ENCODE results near the gene GJC1. TPM values are rescaled to one million over a fixed set of nuclear protein-coding genes. Genes with fewer than 3 reads are reported as not detected.

The GJC1 gene
- total and polyA plus RNA-seq, 2 of the 8 experiments (the other 6 are each of a cell fraction or from before 2014, with no cell fraction given), result 29.1 to 154 TPM

DNA sequence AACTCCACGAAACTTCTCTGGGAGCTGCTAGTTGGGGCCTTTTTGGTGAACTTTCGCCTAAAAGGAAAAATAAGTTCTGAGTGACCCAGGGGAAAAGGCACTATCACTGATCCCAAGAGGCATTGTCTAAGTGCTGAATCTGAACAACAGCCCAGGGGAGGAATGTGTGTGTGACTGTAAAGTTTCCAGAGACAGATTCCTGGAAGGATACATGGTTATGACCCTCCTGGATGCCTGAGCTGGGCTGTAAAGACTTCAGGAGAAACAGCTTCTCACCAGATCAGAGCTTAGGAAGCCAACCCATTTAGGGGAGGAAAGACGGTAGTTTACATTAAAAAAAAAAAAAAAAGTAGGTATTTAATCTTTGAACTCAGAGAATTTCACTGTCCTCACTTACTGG, 37.8 kb upstream of the GJC1 start (continued):
- TF ChIP-seq, protein P1, sequence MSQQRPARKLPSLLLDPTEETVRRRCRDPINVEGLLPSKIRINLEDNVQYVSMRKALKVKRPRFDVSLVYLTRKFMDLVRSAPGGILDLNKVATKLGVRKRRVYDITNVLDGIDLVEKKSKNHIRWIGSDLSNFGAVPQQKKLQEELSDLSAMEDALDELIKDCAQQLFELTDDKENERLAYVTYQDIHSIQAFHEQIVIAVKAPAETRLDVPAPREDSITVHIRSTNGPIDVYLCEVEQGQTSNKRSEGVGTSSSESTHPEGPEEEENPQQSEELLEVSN (IDR thresholded peaks at IDR 0.05), result no peak
- TF ChIP-seq, protein P2, sequence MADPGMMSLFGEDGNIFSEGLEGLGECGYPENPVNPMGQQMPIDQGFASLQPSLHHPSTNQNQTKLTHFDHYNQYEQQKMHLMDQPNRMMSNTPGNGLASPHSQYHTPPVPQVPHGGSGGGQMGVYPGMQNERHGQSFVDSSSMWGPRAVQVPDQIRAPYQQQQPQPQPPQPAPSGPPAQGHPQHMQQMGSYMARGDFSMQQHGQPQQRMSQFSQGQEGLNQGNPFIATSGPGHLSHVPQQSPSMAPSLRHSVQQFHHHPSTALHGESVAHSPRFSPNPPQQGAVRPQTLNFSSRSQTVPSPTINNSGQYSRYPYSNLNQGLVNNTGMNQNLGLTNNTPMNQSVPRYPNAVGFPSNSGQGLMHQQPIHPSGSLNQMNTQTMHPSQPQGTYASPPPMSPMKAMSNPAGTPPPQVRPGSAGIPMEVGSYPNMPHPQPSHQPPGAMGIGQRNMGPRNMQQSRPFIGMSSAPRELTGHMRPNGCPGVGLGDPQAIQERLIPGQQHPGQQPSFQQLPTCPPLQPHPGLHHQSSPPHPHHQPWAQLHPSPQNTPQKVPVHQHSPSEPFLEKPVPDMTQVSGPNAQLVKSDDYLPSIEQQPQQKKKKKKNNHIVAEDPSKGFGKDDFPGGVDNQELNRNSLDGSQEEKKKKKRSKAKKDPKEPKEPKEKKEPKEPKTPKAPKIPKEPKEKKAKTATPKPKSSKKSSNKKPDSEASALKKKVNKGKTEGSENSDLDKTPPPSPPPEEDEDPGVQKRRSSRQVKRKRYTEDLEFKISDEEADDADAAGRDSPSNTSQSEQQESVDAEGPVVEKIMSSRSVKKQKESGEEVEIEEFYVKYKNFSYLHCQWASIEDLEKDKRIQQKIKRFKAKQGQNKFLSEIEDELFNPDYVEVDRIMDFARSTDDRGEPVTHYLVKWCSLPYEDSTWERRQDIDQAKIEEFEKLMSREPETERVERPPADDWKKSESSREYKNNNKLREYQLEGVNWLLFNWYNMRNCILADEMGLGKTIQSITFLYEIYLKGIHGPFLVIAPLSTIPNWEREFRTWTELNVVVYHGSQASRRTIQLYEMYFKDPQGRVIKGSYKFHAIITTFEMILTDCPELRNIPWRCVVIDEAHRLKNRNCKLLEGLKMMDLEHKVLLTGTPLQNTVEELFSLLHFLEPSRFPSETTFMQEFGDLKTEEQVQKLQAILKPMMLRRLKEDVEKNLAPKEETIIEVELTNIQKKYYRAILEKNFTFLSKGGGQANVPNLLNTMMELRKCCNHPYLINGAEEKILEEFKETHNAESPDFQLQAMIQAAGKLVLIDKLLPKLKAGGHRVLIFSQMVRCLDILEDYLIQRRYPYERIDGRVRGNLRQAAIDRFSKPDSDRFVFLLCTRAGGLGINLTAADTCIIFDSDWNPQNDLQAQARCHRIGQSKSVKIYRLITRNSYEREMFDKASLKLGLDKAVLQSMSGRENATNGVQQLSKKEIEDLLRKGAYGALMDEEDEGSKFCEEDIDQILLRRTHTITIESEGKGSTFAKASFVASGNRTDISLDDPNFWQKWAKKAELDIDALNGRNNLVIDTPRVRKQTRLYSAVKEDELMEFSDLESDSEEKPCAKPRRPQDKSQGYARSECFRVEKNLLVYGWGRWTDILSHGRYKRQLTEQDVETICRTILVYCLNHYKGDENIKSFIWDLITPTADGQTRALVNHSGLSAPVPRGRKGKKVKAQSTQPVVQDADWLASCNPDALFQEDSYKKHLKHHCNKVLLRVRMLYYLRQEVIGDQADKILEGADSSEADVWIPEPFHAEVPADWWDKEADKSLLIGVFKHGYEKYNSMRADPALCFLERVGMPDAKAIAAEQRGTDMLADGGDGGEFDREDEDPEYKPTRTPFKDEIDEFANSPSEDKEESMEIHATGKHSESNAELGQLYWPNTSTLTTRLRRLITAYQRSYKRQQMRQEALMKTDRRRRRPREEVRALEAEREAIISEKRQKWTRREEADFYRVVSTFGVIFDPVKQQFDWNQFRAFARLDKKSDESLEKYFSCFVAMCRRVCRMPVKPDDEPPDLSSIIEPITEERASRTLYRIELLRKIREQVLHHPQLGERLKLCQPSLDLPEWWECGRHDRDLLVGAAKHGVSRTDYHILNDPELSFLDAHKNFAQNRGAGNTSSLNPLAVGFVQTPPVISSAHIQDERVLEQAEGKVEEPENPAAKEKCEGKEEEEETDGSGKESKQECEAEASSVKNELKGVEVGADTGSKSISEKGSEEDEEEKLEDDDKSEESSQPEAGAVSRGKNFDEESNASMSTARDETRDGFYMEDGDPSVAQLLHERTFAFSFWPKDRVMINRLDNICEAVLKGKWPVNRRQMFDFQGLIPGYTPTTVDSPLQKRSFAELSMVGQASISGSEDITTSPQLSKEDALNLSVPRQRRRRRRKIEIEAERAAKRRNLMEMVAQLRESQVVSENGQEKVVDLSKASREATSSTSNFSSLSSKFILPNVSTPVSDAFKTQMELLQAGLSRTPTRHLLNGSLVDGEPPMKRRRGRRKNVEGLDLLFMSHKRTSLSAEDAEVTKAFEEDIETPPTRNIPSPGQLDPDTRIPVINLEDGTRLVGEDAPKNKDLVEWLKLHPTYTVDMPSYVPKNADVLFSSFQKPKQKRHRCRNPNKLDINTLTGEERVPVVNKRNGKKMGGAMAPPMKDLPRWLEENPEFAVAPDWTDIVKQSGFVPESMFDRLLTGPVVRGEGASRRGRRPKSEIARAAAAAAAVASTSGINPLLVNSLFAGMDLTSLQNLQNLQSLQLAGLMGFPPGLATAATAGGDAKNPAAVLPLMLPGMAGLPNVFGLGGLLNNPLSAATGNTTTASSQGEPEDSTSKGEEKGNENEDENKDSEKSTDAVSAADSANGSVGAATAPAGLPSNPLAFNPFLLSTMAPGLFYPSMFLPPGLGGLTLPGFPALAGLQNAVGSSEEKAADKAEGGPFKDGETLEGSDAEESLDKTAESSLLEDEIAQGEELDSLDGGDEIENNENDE (IDR thresholded peaks at IDR 0.05; ENCODE audit: insufficient replicate concordance, low read length), result no peak
- TF ChIP-seq SIX5 (IDR thresholded peaks at IDR 0.05; ENCODE audit: low read depth, low read length) (no peak), EZH2 (IDR thresholded peaks at IDR 0.05; ENCODE audit: low read depth, low read length, severe bottlenecking) (no peak)

Data from H1 (cell line).